LHCN-M2 (cell line): Measurements from ENCODE around the gene MRPL53. TPM values are rescaled to one million over a fixed set of nuclear protein-coding genes. Genes with fewer than 3 reads are reported as not detected.
"Not testable (repeated sequence)": the region's sequence is repeated elsewhere in the genome, so short reads cannot be mapped to it uniquely, and the experiment has no call there.

ENCODE experiments used
- DNase-seq: peaks from one replicate; pipeline ENCODE4 v3.0.0-alpha.2; 2012; ENCODE audit warnings: low read depth
- total RNA-seq: library from RNA; depleted of rRNA; stranded (reverse); fragments of >200 nt; gene quantifications from 2 replicates; pipeline ENCODE4 v1.2.3, GENCODE V29; 2014

The MRPL53 gene
- total RNA-seq, 1 experiment from 2014 or later, result 23.7 TPM

DNA sequence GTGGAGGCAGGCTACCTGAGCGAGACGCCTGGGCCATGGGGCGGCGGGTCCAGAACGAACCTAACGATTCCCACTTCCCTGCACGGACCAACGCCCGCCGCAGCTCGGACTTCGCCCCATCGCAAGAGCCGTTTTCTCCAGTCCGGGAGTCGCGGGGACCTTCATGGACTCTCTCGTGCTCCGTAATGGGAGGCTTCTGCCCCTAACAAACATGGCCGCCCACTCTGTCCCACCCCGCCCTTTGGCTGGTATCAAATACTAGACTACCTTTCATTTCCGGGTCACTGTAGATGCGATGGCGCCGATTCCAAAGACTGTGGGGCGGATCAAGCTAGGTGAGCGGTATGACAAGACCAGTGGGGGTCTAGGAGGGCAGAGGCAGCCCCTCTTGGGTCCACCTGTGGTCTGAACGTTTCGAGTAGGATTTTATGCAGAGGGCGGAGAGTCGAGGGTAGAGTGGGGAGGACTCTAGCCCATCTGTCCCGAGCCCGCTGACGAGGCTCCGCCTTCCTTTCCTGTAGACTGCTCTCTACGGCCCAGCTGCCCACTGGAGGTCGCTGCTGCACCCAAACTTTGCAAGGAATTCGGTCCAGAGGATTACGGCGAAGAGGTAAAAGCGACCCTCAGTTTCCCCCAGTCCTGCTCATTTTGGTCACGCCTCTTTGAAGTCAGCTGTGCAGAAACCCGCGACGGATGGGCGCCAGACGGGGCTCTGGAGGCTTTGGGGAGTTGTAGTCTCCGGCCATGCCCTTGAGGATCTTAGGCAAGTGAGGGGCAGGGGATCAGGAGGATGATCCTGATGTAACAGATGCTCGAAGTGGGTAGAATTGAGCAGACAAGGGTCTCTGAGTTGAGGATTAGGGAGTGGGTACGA is 10.6 kb upstream of the MRPL53 start, which contains the start of the genes CCDC142 and TTC31:
Gene CCDC142 (minus strand): TSS at position 198 of the 874 bp plus-strand sequence. CDS start 161 bp downstream, at position 37.
Gene TTC31 (plus strand): TSS at position 281 of the 874 bp plus-strand sequence. CDS start 15 bp downstream, at position 296.
- peak; percentile 94 for DNase-seq

GRCh38 chr2:74481961-74482800 is 9.7 kb upstream of the MRPL53 start:
- no peak for DNase-seq

DNA sequence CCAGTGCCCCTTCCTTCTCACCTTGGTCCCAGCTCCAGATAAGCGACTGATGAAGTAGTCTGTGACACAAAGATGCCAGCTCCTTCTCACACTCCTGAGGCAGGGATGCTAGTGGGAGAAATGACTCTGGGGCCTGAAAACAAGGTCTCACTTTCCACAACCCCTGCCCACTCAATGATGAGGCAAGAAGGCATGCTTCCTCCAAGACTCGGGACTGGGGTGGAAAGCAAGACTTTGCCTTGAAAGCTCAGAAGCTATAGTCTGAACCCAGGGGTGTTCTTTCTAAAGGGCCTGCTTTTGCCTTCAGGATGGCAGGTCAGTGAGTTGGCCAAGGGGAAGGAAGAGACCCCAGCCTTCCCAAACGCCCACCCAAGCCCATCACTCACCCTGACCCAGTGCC is 9.0 kb upstream of the MRPL53 start:
- DNase-seq, result no peak

DNA sequence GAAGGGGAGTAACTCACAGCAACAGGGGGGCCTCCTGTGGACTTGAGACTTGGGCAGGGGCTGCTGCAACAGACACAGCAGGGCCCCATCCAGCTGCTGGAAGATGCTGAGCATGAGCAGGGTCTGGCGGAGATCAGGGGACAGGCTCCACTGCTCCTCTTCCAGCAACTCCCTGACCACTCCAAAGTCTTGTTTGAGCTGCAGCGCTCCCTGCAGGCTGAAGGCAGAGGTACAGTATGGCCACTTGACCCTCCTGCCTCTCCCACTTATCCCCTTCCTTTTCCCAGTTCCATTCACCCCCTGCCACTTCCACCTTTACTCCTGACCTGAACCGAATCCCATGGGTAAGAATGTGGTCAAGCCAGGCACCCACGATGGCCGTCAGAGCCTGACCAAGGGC is 2.4 kb upstream of the MRPL53 start:
- DNase-seq, result no peak

DNA sequence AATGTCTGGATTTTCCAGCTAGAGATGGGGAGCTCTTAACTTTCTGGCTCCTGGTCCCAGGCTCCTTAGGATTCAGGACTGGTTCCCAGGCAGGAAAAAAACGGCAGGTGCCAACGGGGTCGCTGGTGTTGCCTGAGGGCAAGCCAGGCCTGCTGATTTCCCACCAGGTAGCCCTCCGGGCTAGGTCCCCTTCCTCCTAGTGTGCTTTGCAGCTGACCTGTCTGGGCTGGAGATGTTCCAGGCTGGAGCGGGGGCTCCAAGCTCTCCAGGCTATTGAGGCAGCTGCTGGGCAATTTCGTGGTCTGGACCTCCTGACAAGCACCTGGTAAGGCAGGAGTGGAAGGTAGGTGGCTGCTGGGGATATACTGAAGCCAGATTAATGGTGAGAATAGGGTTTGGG is 2.0 kb upstream of the MRPL53 start:
- no peak for DNase-seq

DNA sequence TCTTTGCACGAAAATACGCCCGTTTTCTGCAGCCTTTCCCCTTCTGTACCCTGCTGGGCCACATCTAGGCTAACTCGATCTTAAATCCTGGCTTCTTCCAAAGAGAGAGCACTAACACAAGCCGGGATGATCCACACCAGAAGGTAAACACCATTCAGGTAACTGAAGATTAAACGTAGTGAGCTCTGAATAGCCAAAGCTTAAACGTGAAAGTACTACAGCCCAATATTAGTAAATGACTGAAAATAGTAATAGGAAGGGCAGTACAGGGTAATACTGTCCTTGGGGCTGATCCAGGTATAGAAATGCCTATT is 422 bp upstream of the MRPL53 start:
- DNase-seq, result no peak

GRCh38 chr2:74471332-74472065 is 981 bp downstream of the MRPL53 start:
- DNase-seq, result no peak

- not testable (repeated sequence) for DNase-seq
Observed at GRCh38 chr2:74470742-74471141, 1.7 kb downstream of the MRPL53 start.

DNA sequence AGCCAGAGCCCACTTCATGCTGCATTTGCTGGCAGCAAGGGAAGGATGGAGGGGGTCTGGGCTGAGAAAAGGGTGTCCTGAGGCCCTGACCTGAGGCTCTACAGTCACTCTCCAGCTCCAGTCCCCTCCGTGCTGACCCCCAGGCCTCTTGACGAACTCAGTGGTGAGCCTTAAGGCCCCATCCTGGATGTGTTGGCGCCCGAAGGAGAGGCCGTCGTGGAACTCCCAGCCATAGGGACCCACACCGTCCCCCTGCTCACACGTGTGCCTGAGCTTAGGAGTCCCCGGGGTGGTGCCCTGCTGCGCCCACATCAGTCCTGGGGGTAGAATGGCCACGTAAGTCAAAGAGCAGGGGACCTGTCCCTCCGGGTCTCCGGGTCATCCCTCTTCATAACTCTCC is 8.1 kb downstream of the MRPL53 start:
- no peak for DNase-seq

GRCh38 chr2:74462786-74463105 is 9.7 kb downstream of the MRPL53 start:
- no peak for DNase-seq

- no peak for DNase-seq
Observed at GRCh38 chr2:74462054-74462785, 10.3 kb downstream of the MRPL53 start.

GRCh38 chr2:74461187-74462053 is 11.1 kb downstream of the MRPL53 start:
- DNase-seq, result no peak

DNA sequence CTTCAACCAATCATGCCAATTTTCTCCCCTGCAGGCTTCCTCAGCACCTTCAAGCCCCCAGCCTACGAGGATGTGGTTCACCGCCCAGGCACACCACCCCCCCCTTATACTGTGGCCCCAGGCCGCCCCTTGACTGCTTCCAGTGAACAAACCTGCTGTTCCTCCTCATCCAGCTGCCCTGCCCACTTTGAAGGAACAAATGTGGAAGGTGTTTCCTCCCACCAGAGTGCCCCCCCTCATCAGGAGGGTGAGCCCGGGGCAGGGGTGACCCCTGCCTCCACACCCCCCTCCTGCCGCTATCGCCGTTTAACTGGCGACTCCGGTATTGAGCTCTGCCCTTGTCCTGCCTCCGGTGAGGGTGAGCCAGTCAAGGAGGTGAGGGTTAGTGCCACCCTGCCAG is 12.3 kb downstream of the MRPL53 start:
- DNase-seq, result not testable (repeated sequence)

DNA sequence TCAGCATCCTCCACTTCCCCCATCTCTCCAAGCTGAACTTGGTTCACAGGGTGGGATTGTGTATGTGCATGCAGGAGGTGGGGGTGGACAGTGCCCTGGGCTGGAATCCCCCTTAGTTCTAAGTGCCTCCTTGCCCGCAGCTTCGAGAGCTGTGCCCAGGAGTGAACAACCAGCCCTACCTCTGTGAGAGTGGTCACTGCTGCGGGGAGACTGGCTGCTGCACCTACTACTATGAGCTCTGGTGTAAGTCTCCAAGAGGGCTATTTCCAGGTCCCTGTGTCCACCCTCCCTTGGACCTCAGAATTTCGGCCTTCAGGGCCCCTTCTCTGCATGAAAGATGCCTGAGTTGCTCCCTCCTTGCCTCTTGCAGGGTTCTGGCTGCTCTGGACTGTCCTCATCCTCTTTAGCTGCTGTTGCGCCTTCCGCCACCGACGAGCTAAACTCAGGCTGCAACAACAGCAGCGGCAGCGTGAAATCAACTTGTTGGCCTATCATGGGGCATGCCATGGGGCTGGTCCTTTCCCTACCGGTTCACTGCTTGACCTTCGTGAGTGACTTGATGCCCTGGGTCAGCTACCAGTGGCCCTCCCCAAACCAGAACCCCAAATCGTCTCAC is 12.9 kb downstream of the MRPL53 start:
- DNase-seq, result not testable (repeated sequence)

DNA sequence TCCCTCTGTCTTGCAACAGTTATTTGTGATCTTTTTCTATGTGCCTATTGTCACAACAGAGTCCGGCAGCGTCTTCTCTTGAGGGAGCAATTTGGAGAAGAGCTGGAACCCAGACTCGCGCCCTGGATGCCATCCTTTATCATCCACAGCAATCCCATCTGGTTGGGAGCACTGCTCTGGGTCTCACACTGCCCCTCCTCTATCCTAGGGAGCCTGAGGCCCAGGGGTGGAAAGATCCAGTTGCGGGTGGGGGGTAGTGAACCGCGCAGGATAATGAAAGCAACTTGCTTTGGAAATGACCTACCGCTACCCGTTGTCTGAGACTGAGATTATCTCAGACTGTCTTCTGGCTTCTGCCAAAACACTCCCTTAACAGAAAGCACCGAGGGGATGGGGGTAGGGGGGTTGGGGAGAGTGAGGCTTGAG is 13.5 kb downstream of the MRPL53 start:
- no peak for DNase-seq

DNA sequence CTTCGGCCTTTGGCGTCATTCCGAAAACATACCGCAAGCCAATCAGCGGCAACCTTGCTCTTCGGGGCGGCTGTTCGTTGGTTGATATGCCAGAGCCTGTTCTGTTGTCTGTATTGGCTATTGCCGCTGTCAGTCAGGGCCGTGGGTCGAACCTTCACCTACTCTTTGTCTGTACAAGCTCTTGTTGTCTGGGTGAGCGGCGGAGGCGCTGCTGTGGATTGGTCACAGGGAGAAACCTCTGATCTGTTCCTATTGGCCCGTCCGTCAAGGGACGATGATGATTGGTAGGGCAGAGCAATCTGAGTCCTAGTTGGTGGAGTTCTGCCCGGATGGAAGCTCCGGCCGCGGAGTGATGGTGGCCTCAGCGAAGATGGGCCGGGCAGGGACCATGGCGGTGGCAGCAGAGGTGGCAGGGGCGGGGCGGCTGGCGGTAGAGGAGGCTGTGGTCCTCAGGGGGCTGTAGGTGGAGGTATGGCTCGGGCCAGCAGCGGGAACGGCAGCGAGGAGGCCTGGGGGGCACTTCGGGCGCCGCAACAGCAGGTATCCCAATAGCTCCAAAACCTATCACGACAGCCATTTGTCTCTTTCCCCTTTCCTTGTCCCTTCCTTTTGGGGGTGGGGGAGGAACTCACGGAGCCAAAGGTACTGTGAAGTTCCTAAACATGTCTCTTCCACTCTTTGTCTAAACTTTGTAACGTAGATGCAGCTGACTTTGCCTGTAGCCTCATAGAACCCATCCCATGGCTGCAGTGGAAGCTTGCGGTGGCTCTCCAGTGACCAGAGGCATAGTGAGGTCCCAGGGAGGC is 14.1 kb downstream of the MRPL53 start, which contains the start of gene WBP1:
Gene WBP1 (plus strand): TSS at position 307 of the 806 bp plus-strand sequence. CDS start 165 bp downstream, at position 472.
- peak; percentile 100 for DNase-seq

DNA sequence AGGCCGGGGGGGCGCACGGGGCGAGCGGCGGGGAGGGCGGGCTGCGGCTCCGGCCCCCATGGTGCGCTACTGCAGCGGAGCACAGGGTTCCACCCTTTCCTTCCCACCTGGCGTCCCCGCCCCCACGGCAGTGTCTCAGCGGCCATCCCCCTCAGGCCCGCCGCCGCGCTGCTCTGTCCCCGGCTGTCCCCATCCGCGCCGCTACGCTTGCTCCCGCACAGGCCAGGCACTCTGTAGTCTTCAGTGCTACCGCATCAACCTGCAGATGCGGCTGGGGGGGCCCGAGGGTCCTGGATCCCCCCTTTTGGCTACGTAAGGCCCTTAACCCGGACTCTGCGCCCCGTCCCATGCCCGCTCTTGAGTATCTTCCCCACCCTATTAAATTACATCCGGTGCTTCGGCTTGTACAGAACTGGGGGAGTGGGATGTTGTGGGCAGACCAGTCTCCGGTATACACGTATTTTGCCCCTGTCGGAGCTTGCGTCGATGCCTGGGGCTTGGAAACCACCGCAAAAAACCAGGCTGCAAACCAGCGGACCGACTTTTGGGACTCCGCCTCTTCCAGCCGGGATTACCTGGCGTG is 14.8 kb downstream of the MRPL53 start:
- DNase-seq, result no peak

- DNase-seq, result no peak
Observed at GRCh38 chr2:74457129-74457548, 15.3 kb downstream of the MRPL53 start.
